T-helper 22 cell (primary cell): ENCODE data around the gene SMIM27.

Experiments
- DNase-seq: peaks from one replicate; pipeline ENCODE4 v3.0.0-alpha.2; 2020; ENCODE audit warnings: low read depth

SMIM27 gene

DNA sequence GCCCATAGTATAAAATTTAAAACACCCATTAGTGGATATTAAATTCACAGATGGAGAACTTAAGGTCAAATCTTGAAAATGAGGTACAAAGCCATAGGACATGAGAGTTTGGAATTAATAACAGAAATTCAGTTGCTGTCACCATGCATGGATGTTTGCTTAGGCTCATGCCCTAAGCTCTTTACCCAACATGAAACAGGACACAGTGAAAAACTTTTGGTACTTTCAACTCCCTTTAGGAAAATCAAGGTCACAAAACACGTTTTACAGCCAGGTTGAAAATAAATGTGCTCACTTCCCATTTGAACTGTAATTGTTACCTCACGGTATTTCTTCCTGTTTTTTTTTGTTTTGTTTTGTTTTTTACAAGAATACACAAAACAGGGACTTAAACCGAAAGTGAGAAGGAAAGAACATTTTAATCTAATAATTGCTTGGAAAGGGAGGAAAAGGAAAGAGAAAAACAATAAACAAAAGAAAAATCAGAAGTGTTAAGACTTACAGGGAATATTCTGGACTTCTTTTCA lies 6.3 kb downstream of the SMIM27 start:
- DNase-seq = no peak

- no peak for DNase-seq
These were observed 13.8 kb downstream of the SMIM27 start for GRCh38 chr9:32565967-32566366.

- DNase-seq = no peak
These were observed 14.6 kb downstream of the SMIM27 start for GRCh38 chr9:32566770-32567169.

GRCh38 chr9:32570262-32570661 lies 18.1 kb downstream of the SMIM27 start:
- no peak for DNase-seq

DNA sequence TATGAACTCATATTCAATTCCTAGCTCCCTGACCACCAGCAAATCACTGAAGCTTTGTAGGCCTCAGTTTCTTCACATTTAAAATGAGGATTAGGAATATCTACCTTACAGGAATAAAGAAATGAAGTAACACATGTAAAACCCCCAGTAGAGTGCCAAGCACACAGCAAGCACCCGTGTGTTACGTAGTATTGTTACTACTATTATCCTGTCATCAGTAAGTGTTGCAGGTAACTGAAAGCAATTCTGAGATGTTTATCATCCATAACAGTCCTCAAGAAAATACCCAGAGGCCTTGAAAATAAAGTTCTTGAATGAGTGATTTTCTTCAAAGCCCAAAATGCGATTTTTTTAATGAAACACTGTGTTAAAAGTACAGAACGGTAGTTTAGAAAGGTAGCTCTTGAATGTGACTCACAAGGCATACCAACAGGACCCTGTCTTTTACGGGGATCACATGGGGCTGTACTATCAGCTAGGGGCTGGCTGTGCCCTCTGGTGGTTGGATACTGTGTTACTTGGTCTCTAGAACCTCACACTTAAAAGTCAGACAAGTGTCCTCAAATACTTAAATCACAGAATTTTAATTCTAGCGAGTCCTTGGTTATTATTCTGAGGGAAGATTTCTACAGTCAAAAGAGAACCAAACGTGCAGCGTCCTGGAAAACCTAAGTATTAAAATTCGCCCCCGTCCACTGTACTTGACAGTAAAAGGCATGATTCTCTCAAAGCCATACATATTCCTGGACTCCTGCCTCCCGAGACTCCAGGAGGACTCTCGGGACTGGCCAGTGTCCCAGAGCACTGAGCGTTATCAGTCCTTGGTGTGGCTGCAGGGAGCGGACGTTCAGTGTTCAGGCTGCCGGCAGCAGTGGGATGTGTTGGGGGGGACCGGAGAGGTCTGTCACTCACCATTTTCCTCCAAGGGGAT lies 20.1 kb downstream of the SMIM27 start:
- DNase-seq = peak; percentile 65

- DNase-seq = peak; percentile 91
These were observed 20.9 kb downstream of the SMIM27 start, which contains the start of gene NDUFB6 for GRCh38 chr9:32572900-32573523. Gene NDUFB6 (minus strand): TSS chr9:32573159. CDS start chr9:32573060, 99 bp downstream.

GRCh38 chr9:32573821-32574220 lies 21.7 kb downstream of the SMIM27 start:
- DNase-seq = no peak

DNA sequence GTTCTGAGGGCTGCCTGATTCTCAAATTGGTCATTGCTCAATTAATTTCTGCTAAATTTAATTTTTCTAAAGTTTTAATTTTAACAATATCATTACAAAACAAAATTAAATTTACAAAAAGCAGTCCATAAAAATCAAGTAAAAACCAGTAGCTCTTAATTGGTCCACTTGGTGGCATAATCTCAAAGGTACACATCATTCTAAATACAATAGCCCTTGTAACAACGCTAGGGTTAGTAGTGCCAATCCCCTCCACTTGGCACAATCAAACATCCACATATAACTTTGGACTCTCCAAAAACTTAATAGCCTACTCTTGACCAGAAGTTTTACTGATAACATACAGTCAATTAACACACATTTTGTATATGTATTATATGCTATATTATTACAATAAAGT lies 22.7 kb downstream of the SMIM27 start:
- no peak for DNase-seq

DNA sequence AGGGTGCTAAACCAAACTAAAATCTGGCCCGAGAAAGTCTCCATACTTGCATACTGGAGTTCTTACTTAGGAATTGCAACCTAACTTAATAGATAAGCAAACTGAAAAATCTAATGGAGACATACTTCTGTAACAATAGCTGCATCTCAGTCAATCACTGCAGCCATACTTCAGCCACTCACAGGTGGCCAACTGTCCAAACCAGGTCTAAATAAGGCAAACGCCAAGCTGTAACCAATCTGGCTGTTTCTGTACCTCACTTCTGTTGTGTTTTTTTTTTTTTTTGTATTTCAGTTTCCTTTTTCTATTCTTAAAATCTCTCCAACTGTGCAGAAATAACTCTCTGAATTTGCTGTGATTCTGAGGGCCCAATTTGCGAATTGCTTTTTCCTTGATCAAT lies 25.2 kb downstream of the SMIM27 start:
- DNase-seq = no peak

DNA sequence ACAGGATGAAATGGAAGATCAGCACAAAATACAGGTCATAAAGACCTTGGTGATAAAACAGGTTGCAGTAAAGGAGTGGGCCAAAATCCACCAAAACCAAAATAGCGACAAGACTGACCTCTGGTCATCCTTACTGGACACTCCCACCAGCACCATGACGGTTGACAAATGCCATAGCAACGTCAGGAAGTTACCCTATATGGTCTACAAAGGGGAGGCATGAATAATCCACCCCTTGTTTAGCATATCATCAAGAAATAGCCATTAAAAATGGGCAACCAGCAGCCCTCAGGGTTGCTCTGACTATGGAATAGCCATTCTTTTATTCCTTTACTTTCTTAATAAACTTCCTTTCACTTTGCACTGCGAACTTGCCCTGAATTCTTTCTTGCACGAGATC lies 26.8 kb downstream of the SMIM27 start:
- DNase-seq = no peak

- DNase-seq = peak; percentile 44
These were observed 27.7 kb downstream of the SMIM27 start for GRCh38 chr9:32579706-32580331.

DNA sequence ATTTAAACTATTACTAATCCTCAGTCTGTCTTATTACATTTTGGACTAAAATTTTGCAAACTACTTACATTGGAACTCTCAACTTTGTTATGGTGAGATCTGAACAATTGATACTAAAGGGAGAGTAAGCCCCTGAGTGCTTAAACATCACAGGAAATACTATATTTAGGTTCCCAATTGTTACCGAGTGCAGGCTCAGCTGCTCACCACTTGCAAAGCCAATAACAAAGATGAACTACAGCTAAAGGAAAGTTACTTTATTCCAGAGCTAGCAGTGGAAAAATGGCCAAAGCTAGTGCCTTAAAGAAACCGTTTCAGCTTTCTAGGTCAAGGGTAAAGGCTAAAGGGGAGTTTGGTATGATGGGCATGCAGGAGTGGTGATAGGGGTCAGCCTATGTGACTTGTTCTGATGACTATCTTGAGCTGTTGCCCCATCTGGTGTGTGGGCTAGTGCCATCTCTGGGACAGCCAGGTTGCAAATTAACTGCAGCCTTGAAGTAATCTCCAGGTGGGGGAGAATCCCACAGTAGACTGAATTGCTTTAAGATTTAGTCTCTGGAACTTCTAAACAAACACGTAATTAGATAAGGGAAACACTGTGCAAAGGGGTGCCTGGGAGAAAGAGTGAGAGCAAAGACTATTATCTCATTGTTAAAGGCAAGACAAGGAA lies 28.6 kb downstream of the SMIM27 start:
- DNase-seq = no peak

DNA sequence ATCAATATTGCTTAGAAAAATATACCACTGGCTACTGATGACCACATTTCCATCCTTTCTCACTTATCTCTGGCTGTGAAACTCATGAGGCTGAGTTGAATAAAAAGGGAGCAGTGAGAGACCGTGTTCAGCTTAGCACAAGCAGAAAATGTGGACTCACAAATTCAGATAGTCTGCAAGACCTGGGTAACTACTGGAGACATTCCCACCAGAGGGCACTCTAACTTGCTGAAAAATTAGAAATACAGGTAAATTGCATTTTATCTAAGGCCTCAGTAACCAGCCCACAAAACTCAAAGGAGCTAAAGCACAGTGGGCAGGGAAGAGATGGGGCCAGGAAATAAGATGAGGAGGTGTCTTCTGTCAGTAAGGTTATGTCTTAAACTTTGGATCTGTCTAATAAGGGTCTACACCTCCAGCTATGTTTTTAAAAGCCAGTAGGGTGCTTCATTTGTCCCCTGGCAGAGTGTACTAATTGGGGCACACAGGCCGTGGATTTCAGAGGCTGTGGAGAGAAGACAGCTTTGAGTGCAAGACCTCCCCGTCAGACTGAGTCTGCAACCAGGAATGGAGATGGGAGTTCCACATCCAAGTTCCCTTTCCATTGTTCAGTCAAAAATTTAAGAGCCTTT lies 29.5 kb downstream of the SMIM27 start:
- no peak for DNase-seq

GRCh38 chr9:32584784-32585183 lies 32.7 kb downstream of the SMIM27 start:
- DNase-seq = no peak

- DNase-seq = no peak
These were observed 35.8 kb downstream of the SMIM27 start for GRCh38 chr9:32587901-32588300.

DNA sequence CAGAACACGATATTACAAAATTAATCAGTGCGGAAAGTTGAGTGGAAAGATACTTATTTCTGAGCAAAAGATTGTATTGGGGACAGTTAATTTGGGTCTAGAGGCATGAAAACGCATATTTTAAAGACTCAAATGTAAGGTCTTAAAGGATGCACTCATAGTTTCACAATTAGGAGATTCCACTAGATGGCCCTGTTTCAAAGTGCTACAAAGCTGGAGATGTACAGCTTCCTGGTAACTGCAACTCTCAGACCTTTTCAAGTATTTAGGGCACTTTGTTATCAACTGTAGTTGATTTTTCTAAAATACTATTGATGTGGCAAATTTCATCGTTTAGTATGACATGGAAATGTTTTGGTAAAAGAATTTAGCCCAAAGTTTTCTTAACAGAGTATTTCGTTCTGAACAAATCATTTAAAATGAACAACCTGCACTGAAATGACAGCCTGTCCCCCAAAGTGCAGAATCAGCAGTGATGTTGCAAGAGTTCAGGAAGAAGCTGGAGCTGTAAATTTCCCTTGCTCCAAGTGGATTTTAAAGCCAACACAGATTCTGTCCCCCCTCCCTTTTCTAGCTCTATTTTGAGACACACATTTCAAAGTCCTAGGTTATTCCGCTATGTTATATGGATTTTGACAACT lies 37.1 kb downstream of the SMIM27 start:
- no peak for DNase-seq

DNA sequence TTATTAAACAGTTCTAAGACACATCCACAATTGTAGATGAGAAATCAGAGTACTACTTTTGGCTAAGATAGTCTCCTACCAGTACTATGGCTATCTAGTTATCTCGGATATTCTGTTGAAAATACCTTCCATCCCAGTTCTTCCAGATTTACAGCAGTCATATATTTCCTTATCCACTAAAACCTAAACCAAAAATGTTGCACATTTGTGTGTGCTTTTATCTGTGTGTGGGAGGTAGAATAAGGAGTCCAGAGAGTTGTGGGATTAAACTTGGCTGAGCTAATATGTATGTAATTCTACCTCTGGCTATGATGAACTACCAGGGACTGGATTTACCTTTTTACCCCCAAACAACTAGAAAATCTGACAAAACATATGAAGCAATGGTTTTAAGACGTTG lies 38.3 kb downstream of the SMIM27 start:
- no peak for DNase-seq

DNA sequence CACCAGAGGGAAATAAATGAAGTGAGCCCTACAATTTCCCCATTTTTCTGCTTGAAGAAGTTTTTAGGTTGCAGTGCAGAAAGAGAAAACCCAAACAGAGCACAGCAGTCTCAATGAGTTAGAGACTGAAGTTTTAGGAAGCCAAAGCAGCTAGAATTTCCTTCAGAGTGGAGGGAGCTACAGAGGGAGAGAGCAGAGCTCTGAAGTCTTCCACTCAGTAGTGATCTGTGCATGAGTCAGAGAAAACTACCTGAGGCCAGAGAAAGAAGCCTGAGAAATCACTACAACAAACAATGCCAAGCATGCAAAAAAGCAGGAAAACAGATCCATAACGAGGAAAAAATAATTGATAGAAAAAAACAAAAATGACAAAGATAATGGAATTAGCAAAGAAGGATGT lies 38.8 kb downstream of the SMIM27 start:
- no peak for DNase-seq

DNA sequence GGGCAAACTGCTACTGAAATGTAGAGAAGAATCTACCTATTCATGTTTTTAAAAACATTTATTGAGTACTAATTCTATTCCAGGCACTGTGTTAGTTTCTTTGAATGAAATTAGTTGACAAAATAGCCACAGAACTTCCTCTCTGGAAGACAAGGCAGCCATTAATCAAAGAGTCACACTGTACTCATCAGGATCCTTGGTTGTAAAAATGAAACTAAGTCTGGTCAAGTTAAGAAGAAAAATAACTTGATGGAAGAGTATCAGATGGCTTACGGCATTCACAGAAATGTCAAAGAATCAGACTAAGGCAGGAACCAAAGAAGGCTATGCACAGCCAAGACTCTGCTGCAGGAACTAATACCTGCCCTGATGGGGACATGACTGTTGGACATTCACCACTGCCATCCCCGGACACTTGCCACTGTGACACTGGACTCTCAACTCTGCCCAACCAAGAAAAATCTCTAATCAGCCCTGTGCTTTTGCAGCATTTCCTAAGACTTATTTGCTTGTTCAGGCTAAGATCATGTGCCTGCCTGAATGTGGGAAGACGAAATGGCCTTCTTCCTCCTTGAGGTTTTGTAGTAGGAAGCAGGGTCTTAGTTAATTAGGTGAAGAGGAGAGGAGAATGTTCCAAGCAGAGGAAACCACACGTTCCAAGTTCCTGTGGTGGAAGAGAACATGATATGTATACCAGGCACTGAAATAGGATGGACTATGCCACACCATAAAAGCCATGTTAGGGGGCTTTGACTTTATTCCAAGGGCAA lies 44.2 kb downstream of the SMIM27 start:
- DNase-seq = no peak

DNA sequence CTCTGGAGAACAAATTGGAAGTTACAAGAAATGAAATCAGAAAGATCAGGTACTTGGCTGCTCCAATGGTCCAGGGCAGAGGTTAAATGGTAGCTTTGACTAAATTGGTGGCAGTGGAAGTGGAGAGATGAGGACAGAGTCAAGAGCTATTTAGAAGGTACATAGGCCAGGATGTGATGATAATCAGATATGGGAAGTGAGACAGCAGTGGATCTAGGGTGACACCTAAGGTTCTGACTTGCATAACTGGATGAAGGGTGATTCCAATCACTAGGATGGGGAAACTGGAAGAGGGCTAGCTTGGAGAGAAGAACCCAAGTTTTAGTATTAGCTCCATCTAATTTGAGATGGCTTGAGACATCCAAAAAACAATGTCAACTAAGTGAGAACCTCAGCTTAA lies 44.8 kb downstream of the SMIM27 start:
- no peak for DNase-seq
